Measurements from ENCODE around the gene IGFLR1.

The IGFLR1 gene

DNA sequence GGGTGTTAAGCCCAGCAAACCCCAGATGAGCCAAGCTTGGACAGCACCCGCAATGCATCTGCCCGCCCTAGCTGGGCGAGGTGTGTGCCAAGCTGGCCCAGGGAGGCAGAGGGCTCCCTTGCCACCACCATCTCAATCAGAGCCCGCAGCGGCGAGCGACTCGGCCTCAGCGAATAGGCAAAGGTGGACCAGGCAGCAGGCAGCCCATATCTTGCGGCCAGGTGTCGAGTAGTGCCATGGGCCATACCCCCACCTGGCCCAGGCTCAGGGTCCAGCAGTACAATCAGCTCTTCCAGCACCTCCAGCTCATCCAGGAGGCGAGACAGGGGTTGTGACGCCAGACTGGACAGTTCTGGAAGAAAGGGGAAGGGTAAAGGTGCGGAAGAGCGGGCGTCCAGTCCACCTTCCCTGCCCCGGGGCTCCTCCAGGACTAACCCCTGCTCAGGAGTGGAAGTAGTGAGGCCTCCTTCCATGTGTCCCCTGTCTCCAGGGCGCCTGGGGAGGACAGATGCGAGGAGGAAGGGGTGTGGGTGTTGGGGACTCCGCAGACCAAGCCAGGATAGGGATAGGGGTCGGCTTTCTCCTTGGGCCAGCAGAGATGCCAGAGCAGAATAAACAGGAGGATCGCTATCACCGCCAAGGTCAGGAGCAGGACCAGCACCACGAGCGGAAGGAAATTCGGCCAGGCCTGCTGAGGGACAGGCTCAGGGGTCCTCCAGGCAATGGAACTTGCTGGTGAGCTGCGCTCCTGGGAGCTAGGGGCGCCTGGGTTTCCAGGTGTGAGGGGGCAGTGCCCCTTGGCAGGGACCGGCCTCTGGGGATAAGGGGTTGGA lies 2.8 kb downstream of the IGFLR1 start:
- in situ Hi-C loops (cut with MboI; ENCODE audit: low sequenced_read_pairs), result no loop called here

DNA sequence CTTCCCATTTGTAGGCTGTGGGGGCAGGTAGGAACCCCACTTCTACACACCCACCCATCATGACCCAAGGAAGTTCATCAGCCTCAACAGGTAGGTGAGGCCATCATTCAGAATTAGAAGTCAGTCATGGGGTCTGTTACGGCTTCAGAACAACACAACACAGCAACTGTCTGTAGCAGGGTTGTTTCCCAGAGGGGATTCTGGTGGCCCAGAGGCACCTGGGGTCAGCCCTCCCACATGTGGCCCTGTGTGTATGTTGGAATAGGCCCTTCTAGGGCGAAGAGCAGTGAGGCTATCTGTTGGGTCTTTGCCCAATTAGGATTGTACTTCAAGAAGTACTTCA lies 3.4 kb downstream of the IGFLR1 start:
- in situ Hi-C loops (cut with MboI; ENCODE audit: low sequenced_read_pairs), result no loop called here

DNA sequence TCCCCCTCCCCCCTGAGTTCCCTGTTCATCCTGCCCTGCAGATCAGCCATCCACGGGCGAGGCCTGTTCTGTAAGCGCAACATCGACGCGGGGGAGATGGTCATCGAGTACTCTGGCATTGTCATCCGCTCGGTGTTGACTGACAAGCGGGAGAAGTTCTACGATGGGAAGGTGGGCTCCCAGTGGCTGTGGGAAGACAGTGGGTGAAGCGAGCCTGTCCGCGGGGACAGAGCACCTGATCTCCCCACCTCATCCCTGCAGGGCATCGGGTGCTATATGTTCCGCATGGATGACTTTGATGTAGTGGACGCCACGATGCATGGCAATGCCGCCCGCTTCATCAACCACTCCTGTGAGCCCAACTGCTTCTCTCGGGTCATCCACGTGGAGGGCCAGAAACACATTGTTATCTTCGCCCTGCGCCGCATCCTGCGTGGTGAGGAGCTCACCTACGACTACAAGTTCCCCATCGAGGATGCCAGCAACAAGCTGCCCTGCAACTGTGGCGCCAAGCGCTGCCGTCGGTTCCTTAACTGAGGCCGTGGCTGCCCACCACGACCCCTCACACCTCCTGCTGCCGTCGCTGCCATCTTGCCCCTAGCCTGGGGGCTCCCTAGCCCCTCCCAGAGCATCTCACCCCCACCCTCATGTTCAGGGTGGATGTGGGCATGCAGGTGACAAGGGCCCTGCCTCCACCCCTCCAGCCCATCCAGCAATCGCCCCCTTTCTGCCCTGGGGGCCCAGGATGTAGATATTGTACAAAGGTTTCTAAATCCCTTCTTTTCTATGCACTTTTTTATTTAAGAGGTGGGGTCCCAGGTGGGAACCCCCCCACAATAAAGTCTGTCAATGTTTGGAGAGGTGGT lies 4.0 kb downstream of the IGFLR1 start:
- in situ Hi-C loops (cut with MboI; ENCODE audit: low sequenced_read_pairs), result no loop called here

DNA sequence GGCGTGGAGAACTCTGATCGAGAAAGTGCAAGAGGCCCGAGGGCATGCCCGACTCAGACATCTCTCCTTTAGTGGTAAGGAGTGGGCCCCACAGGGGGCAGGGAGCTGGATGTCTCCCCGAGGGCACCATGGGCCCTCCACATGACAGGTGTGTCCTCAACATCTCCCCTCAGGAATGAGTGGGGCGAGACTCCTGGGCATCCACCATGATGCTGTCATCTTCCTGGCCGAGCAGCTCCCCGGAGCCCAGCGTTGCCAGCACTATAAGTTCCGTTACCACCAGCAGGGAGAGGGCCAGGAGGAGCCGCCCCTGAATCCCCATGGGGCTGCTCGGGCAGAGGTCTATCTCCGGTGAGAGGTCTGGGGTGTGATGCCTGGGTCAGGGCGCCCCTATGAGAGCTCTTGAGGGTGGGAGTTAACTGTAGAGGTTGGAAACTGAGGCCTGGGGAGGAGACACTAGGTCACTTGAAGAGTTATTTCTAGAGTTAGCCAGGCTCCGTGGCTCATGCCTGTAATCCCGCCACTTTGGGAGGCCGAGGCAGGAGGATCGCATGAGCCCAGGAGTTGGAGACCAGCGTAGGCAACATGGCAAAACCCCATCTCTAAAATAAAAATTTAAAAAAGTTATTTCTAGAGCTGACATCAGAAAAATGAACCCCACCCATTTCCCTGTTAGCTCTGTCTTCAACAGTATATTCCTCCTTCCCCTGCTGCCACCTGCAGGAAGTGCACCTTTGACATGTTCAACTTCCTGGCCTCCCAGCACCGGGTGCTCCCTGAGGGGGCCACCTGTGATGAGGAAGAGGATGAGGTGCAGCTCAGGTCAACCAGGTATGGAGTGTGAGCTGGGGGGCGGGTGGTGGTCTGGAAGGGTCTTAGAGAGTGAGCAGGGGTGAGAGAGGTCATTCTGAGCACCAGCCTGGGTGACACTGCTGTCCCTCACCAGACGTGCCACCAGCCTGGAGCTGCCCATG lies 5.1 kb downstream of the IGFLR1 start:
- in situ Hi-C loops (cut with MboI; ENCODE audit: low sequenced_read_pairs), result no loop called here

DNA sequence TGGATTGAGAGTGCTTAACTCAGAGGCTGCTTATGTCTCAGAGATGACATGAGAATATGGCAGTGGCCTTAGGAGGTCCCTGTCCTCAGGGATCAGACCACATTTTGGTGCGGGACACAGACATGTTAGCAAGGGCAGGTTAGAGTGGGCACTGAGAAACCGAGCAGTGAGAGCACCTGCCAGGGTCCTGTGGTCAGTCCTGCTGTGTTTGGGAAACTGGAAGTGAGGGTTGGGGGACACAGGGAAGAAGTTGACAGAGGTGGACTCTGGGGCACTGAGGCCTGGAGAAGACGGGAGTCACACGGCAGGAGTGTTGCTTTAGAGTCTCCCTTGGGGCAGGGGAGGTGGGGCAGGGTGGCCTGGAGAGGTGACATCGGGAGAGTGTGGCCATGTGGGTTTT lies 7.4 kb downstream of the IGFLR1 start:
- in situ Hi-C loops (cut with MboI; ENCODE audit: low sequenced_read_pairs), result no loop called here

DNA sequence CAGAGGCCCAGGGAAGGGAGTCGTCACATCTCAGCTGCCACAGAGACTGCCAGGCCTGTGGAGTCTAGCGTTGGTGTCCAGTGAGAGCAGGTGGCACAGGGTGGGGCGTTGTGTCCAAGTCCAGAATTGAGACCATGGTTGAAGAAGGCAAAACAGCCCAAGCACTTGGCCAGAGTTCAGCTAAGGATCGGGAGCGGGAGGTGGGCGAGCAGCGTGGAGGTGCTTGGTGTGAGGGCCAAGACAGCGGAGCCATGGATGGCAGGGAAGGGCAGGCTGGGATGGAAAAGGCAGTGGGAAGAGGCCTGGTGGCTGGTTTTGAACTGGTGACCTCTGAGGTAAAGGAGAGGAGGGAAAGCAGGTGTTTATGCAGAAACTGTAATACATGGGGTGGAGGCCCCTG lies 8.0 kb downstream of the IGFLR1 start:
- in situ Hi-C loops (cut with MboI; ENCODE audit: low sequenced_read_pairs), result no loop called here

DNA sequence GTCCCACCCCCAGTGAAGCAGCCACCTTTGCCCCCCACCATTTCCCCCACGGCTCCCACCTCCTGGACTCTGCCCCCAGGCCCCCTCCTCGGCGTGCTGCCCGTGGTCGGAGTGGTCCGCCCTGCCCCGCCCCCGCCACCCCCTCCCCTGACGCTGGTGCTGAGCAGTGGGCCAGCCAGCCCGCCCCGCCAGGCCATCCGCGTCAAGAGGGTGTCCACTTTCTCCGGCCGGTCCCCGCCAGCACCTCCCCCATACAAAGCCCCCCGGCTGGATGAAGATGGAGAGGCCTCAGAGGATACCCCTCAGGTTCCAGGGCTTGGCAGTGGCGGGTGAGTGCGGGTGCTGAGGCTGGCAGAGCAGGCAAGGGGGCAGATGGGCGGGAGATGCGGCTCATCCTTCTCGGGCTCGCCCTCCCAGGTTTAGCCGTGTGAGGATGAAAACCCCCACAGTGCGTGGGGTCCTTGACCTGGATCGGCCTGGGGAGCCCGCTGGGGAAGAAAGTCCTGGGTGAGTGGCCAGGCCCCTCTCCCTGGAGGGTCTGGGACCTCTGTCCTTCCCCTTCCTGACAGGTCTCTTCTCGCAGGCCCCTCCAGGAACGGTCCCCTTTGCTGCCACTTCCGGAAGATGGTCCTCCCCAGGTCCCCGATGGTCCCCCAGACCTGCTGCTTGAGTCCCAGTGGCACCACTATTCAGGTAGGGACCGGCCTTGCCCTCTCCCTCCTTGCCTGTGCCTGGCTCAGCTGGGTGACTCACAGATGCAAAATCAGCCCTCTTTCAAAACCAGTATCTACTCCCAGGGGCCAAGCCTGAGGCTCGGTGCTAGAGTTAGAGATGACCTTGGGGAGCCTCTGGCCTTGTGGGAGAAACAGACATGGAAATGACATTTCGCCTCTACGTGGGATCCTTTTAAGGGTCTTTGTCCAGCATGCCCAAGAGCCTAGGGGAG lies 8.8 kb downstream of the IGFLR1 start:
- in situ Hi-C loops (cut with MboI; ENCODE audit: low sequenced_read_pairs), result no loop called here

DNA sequence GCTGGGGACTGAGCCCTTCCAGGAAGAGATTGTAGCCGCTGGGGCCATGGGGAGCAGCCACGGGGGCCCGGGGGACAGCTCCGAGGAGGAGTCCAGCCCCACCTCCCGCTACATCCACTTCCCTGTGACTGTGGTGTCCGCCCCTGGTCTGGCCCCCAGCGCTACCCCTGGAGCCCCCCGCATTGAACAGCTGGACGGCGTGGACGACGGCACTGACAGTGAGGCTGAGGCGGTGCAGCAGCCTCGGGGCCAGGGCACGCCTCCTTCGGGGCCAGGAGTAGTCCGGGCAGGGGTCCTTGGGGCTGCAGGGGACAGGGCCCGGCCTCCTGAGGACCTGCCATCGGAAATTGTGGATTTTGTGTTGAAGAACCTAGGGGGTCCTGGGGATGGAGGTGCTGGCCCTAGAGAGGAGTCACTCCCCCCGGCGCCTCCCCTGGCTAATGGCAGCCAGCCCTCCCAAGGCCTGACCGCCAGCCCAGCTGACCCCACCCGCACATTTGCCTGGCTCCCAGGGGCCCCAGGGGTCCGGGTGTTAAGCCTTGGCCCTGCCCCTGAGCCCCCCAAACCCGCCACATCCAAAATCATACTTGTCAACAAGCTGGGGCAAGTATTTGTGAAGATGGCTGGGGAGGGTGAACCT lies 9.6 kb downstream of the IGFLR1 start:
- in situ Hi-C loops (cut with MboI; ENCODE audit: low sequenced_read_pairs), result no loop called here

DNA sequence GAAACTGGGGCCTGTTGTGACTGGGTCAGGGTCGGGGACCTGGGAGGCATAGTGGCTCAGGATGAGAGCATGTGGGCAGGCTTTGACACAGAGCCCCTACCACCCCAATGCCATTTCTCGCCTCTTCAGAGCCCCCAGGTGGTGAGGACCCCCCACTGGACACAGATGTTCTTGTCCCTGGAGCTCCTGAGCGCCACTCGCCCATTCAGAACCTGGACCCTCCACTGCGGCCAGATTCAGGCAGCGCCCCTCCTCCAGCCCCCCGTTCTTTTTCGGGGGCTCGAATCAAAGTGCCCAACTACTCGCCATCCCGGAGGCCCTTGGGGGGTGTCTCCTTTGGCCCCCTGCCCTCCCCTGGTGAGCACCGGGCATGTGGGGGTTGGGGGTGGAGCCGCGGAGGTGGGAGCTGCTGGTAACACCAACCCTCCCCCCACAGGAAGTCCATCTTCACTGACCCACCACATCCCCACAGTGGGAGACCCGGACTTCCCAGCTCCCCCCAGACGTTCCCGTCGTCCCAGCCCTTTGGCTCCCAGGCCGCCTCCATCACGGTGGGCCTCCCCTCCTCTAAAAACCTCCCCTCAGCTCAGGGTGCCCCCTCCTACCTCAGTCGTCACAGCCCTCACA lies 10.4 kb downstream of the IGFLR1 start:
- in situ Hi-C loops (cut with MboI; ENCODE audit: low sequenced_read_pairs), result no loop called here

DNA sequence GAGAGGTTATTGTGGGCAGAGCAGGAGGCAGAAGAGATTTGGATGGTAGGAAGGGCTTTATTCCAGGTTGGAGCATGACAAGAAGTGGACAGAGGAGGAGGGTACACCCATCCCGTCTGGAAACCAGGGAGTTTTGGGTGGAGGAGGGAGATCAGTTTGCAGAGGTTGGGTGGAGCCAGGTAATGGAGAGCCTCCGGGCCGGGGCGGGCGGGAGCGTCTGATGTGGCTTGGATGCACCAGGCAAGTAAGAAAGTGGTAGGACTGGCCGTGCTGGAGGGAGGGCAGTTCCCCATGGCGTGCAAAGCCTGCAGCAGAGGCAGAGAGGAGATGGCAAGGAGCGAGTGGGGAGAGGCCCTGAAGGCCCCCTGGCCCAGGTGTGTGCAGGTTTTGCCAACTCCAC lies 10.9 kb downstream of the IGFLR1 start:
- in situ Hi-C loops (cut with MboI; ENCODE audit: low sequenced_read_pairs), result no loop called here

DNA sequence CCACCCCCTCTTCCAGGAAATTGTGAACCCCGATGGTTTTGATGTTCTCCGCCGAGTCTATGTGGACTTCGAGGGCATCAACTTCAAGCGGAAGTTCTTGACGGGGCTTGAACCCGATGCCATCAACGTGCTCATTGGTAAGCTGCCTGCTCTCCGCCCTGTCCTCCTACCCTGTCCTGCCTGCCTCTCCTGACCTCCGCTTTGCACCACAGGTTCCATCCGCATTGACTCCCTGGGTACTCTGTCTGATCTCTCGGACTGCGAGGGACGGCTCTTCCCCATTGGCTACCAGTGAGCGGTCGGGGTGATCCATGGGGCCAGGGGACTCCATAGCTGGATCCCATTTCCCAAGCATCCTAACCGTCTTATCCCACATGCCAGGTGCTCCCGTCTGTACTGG lies 11.9 kb downstream of the IGFLR1 start:
- in situ Hi-C loops (cut with MboI; ENCODE audit: low sequenced_read_pairs), result no loop called here

DNA sequence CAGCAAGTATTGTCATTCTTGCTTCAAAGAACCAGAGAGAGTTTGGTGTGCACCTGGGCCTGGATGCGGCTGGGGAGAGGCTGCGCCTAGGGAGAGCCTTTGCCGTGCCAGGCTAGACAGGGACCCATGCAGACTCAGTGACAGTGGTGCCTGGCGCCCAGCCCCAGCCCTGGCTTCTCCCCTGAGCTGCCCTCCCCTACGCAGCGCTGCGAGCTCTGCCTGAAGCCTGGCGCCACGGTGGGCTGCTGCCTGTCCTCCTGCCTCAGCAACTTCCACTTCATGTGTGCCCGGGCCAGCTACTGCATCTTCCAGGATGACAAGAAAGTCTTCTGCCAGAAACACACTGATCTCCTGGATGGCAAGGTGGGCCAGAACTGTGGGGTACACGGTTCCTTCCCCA lies 12.5 kb downstream of the IGFLR1 start:
- in situ Hi-C loops (cut with MboI; ENCODE audit: low sequenced_read_pairs), result no loop called here

DNA sequence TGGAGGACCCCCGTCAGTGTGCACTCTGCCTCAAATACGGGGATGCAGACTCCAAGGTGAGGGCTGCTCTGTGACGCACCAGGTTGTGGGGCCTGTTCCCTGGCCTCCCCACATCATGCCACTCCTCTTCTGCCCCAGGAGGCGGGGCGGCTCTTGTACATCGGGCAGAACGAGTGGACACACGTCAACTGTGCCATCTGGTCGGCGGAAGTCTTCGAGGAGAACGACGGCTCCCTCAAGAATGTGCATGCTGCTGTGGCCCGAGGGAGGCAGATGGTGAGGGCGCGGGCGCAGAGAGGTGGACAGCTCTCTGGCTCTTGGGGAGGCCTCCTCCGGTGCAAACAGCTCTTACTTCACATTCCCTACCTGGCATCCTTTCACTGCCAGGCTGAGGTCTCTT lies 13.2 kb downstream of the IGFLR1 start:
- in situ Hi-C loops (cut with MboI; ENCODE audit: low sequenced_read_pairs), result no loop called here

DNA sequence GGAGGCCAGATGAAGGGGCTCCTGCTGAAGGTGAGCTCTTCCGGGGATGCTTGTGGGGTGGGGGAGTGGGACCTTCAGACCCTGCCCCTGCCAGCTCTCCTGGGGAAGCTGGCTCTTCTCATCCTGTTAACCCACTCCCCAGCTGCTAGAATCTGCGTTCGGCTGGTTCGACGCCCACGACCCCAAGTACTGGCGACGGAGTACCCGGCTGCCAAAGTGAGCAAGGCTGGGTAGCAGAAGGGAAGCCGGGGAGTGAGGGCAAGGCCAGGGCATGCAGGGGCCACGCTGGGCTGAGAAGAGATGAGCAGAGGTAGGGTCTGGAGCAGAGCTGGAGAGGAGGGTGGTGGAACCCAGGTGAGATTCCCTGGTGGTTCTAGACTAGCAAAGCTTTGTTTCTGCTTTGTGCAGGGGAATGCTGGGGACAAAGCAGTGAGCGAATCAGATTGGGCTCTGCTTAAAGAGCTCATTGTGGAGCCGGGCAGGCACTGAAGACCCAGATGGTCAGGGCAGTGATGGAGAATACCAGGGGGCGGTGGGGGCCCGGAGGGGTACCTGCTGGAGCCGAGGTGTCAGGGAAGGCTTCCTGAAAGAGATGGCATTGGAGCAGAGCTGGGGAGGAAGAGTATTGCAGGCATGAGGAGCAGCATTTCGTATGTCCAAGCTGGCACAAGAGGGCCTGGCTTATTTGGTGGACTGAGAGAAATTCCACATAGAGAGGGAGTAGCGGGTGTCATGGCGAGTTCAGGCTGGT lies 14.1 kb downstream of the IGFLR1 start:
- in situ Hi-C loops (cut with MboI; ENCODE audit: low sequenced_read_pairs), result no loop called here

DNA sequence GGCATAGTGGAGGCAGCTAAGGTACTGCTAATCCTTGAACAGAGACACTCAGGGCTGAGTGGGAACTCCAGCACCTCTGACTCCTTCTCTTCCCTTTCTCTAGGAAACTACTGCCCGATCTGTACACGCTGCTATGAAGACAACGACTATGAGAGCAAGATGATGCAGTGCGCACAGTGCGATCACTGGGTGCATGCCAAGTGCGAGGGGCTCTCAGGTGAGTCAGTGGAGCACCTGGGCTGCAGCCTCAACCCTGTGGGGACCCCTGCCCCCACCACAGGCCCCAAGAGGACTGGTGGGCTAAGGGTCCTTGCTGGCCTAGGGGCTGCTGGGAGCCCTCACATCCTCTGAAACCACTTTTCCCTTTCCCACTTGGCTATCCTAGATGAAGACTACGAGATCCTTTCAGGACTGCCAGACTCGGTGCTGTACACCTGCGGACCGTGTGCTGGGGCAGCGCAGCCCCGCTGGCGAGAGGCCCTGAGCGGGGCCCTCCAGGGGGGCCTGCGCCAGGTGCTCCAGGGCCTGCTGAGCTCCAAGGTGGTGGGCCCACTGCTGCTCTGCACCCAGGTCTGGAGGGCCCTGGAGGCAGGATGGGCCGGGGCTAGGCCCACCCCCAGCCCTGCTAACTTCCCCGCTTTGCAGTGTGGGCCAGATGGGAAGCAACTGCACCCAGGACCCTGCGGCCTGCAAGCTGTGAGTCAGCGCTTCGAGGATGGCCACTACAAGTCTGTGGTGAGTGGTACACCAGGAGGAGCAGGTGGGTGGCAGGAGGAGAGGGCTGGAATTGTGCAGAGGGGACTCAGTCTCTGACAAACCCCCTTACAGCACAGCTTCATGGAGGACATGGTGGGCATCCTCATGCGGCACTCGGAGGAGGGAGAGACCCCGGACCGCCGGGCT lies 14.9 kb downstream of the IGFLR1 start:
- in situ Hi-C loops (cut with MboI; ENCODE audit: low sequenced_read_pairs), result no loop called here

DNA sequence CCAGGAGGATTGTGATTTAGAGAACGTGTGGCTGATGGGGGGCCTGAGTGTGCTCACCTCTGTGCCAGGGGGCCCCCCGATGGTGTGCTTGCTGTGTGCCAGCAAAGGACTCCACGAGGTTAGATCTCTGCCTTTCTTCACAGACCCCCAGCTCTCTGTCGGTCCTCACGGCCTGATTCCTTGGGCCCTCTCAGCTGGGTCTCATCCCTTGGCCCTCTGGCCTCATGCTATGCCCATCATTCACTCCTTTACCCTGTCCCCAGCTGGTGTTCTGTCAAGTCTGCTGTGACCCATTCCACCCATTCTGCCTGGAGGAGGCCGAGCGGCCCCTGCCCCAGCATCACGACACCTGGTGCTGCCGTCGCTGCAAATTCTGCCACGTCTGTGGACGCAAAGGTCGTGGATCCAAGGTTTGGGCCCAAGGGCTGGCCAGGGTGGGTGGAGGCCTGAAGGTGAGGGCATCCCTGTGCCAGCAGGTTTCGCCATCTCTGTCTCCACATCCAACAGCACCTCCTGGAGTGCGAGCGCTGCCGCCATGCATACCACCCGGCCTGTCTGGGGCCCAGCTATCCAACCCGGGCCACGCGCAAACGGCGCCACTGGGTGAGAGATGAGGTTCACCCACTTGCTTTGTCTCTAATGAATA lies 16.9 kb downstream of the IGFLR1 start:
- in situ Hi-C loops (cut with MboI; ENCODE audit: low sequenced_read_pairs), result no loop called here

DNA sequence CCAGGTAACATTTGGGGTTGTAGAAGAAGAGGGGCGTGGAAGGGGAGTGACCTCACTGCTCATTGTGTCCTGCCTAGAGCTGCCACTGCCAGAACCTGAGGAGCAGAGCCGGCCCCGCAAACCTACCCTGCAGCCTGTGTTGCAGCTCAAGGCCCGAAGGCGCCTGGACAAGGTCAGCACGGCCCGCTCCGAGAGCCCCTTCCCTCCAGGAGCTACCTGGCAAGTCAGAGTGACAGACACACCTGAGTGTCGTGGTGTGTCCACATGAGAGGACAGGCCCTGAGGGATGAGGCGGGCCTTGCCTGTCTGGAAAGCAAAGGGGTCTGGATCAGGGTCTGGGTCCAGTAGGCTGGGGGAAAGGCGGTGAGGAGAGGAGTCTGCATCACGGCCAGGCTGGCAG lies 17.7 kb downstream of the IGFLR1 start:
- in situ Hi-C loops (cut with MboI; ENCODE audit: low sequenced_read_pairs), result no loop called here

Measured in HL-60/S4 treated with retinoic acid at 250 ng/mL for 4 days and 3 days (cell line).